Neuronal stem cell (in vitro differentiated cells): ENCODE data around the gene HS6ST3.

ENCODE experiments used
- DNase-seq: peaks from one replicate; pipeline ENCODE4 v3.0.0-alpha.2; 2013; ENCODE audit warnings: low spot score
- H2AFZ ChIP-seq: one replicate; pipeline ENCODE4 v1.6.1; 2013; ENCODE audit warnings: mild to moderate bottlenecking, low read length, inconsistent platforms
- H2AK5ac ChIP-seq: 2 replicates; pipeline ENCODE4 v1.6.1; 2013; ENCODE audit warnings: low read depth, mild to moderate bottlenecking, inconsistent platforms, low read length, moderate library complexity, mixed read lengths
- H2BK120ac ChIP-seq: 2 replicates; pipeline ENCODE4 v1.6.1; 2013; ENCODE audit warnings: low read depth, mild to moderate bottlenecking, inconsistent platforms, low read length, moderate library complexity, mixed read lengths
- H2BK12ac ChIP-seq: one replicate; pipeline ENCODE4 v1.6.1; 2013; ENCODE audit warnings: low read length, inconsistent platforms
- H2BK15ac ChIP-seq: 2 replicates; pipeline ENCODE4 v1.6.1; 2013; ENCODE audit warnings: mild to moderate bottlenecking, low read length, inconsistent platforms, mixed read lengths
- H2BK5ac ChIP-seq: one replicate; pipeline ENCODE4 v1.6.1; 2013; ENCODE audit warnings: inconsistent platforms, mild to moderate bottlenecking, low read length, moderate library complexity
- H3K14ac ChIP-seq: one replicate; pipeline ENCODE4 v1.6.1; 2013; ENCODE audit warnings: low read length, inconsistent platforms
- H3K18ac ChIP-seq: 2 replicates; pipeline ENCODE4 v1.6.1; 2013; ENCODE audit warnings: low read length, inconsistent platforms
- H3K23ac ChIP-seq: 2 replicates; pipeline ENCODE4 v1.6.1; 2013; ENCODE audit warnings: low read depth, mild to moderate bottlenecking, mixed read lengths, low read length, inconsistent platforms; ENCODE audit not compliant: poor library complexity
- H3K27ac ChIP-seq: replicated peaks from 3 replicates; pipeline ENCODE4 v1.5.1; 2013; ENCODE audit warnings: low read length, inconsistent platforms
- H3K27me3 ChIP-seq, 3 experiments: 2 replicates each; pipeline ENCODE4 v1.6.1; 2013; ENCODE audit warnings: low read length in 3 of 3, mild to moderate bottlenecking in 2 of 3, inconsistent platforms in 1 of 3, low read depth in 1 of 3, mixed read lengths in 1 of 3, moderate library complexity in 1 of 3; ENCODE audit not compliant: control insufficient read depth in 3 of 3, insufficient read depth in 3 of 3
- H3K36me3 ChIP-seq, 2 donors: replicated peaks in 1 of 2; 2 replicates each; pipeline ENCODE4 v1.6.1; 2013; ENCODE audit warnings: low read length in 2 of 2; ENCODE audit not compliant: control insufficient read depth in 2 of 2, insufficient read depth in 2 of 2
- H3K4ac ChIP-seq: 2 replicates; pipeline ENCODE4 v1.6.1; 2013; ENCODE audit warnings: inconsistent platforms, mild to moderate bottlenecking, low read length, moderate library complexity
- H3K4me1 ChIP-seq, 2 donors: 1 replicate in 1 of 2; 2 replicates in 1 of 2; pipeline ENCODE4 v1.6.1; 2013; ENCODE audit warnings: low read length in 2 of 2, low read depth in 1 of 2; ENCODE audit not compliant: control insufficient read depth in 2 of 2, insufficient read depth in 1 of 2
- H3K4me2 ChIP-seq: one replicate; pipeline ENCODE4 v1.6.1; 2013; ENCODE audit warnings: mild to moderate bottlenecking, low read length, inconsistent platforms; ENCODE audit not compliant: insufficient read depth, poor library complexity, severe bottlenecking
- H3K4me3 ChIP-seq, 2 donors: 2 replicates each; pipeline ENCODE4 v1.5.1; 2013; ENCODE audit warnings: low read length in 2 of 2, mild to moderate bottlenecking in 2 of 2, inconsistent platforms in 1 of 2, moderate library complexity in 1 of 2
- H3K79me1 ChIP-seq: one replicate; pipeline ENCODE4 v1.6.1; 2013; ENCODE audit warnings: low read depth, mild to moderate bottlenecking, inconsistent platforms, low read length, moderate library complexity
- H3K9ac ChIP-seq: one replicate; pipeline ENCODE4 v1.6.1; 2013; ENCODE audit warnings: mild to moderate bottlenecking, low read depth, low read length, inconsistent platforms; ENCODE audit not compliant: poor library complexity
- H3K9me3 ChIP-seq, 2 donors: replicated peaks in 1 of 2; 2 replicates each; pipeline versions ENCODE3 to v1.6.1; 2013; ENCODE audit warnings: low read length in 2 of 2, mild to moderate bottlenecking in 2 of 2, inconsistent platforms in 1 of 2, low read depth in 1 of 2, mixed read lengths in 1 of 2, moderate library complexity in 1 of 2; ENCODE audit not compliant: control insufficient read depth in 2 of 2, insufficient read depth in 1 of 2
- H4K8ac ChIP-seq: one replicate; pipeline ENCODE4 v1.6.1; 2013; ENCODE audit warnings: low read depth, mild to moderate bottlenecking, inconsistent platforms, low read length, moderate library complexity
- H4K91ac ChIP-seq: one replicate; pipeline ENCODE4 v1.6.1; 2013; ENCODE audit warnings: low read length, low read depth, mild to moderate bottlenecking, inconsistent platforms; ENCODE audit not compliant: poor library complexity
- WGBS, 2 donors: extraction: QIAGEN DNeasy Blood & Tissue Kit; methylation state at CpG; one replicate each; pipeline ENCODE4 v1.1.7; 2013; ENCODE audit warnings: missing lambda C conversion rate in 2 of 2, mixed read lengths in 1 of 2; ENCODE audit not compliant: insufficient read length in 2 of 2, insufficient replicate concordance in 1 of 2; ENCODE audit errors: extremely low coverage in 2 of 2; 5-methylcytosine and 5-hydroxymethylcytosine counted together

The HS6ST3 gene

DNA sequence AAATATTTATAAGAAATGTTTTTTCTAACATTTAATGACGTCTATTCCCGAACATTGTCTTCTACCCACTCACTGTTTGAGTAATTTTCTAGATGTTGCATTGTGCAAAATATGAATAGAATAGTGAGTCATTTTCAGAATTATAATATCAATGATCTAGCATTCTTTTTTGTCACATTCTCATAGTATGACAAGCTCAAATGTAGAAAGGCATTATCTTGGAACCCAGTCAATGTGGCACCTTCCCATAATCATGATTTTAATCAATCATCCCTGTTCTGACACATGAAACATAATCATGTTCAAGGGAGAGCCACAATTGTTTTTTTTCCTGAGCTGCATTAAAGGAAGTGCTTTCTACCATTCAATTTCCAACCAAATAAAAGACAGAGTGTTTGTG is 638.6 kb downstream of the HS6ST3 start:
- Histone ChIP-seq H3K23ac (no peak overlapping the region), H3K14ac (no peak overlapping the region), H3K79me1 (no peaks in the 10 kb centered on the region), H3K27me3 (no peaks in the 10 kb centered on the region), H3K36me3 (no peaks in the 10 kb centered on the region), H3K4me2 (no peak overlapping the region), H3K4me3 (no peak overlapping the region), H3K18ac (no peak overlapping the region), H3K4me1 (no peaks in the 10 kb centered on the region), H3K9ac (no peak overlapping the region), H2AK5ac (no peak overlapping the region), H4K8ac (no peak overlapping the region), H2BK120ac (no peak overlapping the region), H2BK5ac (no peak overlapping the region), H2AFZ (no peak overlapping the region), H4K91ac (no peak overlapping the region), H2BK15ac (no peak overlapping the region), H2BK12ac (no peak overlapping the region), H3K27ac (no peak overlapping the region), H3K4ac (no peak overlapping the region), H3K9me3 (no peaks in the 10 kb centered on the region)
- no CpG with 5 or more reads among the region's 2 CpGs for WGBS, 2 donors
- DNase-seq, result no peak

DNA sequence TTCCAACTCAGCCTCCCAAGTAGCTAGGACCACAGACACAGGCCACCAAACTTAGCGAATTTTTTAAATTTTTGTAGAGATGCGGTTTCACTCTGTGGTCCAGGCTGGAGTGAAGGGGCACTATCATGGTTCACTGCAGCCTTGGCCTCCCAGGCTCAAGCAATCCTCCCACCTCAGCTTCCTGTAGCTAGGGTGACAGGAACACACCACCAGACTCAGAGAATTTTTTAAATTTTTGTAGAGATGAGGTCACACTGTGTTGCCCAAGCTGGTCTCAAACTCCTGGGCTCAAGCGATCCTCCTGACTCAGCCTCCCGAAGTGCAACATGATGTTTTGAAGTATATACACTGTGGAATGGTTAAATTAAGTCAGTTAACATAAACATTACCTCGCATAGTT is 640.8 kb downstream of the HS6ST3 start:
- H3K18ac ChIP-seq, result no peak overlapping the region
- H3K23ac ChIP-seq, result no peak overlapping the region
- no peaks in the 10 kb centered on the region for H3K4me1 ChIP-seq
- H4K91ac ChIP-seq, result no peak overlapping the region
- no peak overlapping the region for H2AFZ ChIP-seq
- H3K36me3 ChIP-seq, result no peaks in the 10 kb centered on the region
- H2BK15ac ChIP-seq, result no peak overlapping the region
- H3K14ac ChIP-seq, result no peak overlapping the region
- no peak overlapping the region for H3K4me2 ChIP-seq
- no peaks in the 10 kb centered on the region for H3K9me3 ChIP-seq
- no peak overlapping the region for H2BK120ac ChIP-seq
- no peaks in the 10 kb centered on the region for H3K79me1 ChIP-seq
- no peak overlapping the region for H3K4ac ChIP-seq
- H2AK5ac ChIP-seq, result no peak overlapping the region
- no peak for DNase-seq
- WGBS, 2 donors, result no CpG with 5 or more reads among the region's 5 CpGs
- H3K27ac ChIP-seq, result no peak overlapping the region
- no peak overlapping the region for H4K8ac ChIP-seq
- no peaks in the 10 kb centered on the region for H3K27me3 ChIP-seq
- H3K9ac ChIP-seq, result no peak overlapping the region
- H2BK12ac ChIP-seq, result no peak overlapping the region
- no peak overlapping the region for H2BK5ac ChIP-seq
- H3K4me3 ChIP-seq, result no peak overlapping the region

DNA sequence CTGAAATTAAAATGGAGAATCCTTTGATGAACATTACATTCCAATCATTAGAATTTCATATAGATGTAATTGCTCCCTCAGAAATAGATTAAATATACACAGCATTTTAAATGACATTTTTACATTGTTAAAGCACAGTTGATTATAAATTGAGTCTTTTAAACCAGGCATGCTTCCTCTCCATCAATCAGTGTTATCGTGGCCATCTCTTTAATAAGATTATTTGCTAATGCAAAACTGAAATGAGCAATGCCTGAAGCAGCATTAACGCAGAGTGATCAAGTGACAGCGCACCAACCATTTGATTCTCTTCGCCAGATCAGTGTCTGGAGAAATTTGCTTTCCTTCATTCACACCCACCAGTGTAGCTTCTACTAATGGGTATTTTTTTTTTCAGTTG is 644.6 kb downstream of the HS6ST3 start:
- H3K79me1 ChIP-seq, result no peaks in the 10 kb centered on the region
- WGBS, 2 donors, result no CpG with 5 or more reads among the region's 4 CpGs
- no peak overlapping the region for H2BK12ac ChIP-seq
- no peak overlapping the region for H3K9ac ChIP-seq
- H3K18ac ChIP-seq, result no peak overlapping the region
- no peak overlapping the region for H3K23ac ChIP-seq
- no peak overlapping the region for H2BK15ac ChIP-seq
- H2BK5ac ChIP-seq, result no peak overlapping the region
- H3K27me3 ChIP-seq, result no peaks in the 10 kb centered on the region
- DNase-seq, result no peak
- H3K4me3 ChIP-seq, result no peak overlapping the region
- no peaks in the 10 kb centered on the region for H3K9me3 ChIP-seq
- no peak overlapping the region for H2AK5ac ChIP-seq
- no peak overlapping the region for H2BK120ac ChIP-seq
- H4K91ac ChIP-seq, result no peak overlapping the region
- no peak overlapping the region for H3K4me2 ChIP-seq
- H2AFZ ChIP-seq, result no peak overlapping the region
- no peaks in the 10 kb centered on the region for H3K4me1 ChIP-seq
- H3K27ac ChIP-seq, result no peak overlapping the region
- H3K4ac ChIP-seq, result no peak overlapping the region
- no peak overlapping the region for H4K8ac ChIP-seq
- no peak overlapping the region for H3K14ac ChIP-seq
- no peaks in the 10 kb centered on the region for H3K36me3 ChIP-seq

DNA sequence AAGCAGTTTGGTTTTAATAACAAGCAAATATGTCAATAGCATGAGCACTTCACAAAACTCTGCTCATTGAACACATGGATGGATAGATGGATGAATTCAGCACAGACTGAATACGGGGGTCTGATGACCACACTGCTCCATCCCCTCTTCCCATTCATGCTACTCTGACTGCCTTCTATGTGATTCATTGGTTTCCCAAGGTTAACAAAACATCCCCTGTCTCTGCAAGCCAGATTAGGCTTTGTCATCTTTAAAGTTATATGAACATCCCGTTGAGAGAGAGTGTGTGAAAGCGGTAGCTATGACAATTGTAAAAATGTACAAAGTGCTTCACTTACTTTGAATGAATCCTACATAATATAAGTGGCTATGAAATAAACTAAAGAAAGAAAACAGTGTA is 651.9 kb downstream of the HS6ST3 start:
- H3K27me3 ChIP-seq, result no peaks in the 10 kb centered on the region
- no peak overlapping the region for H4K8ac ChIP-seq
- no peak overlapping the region for H3K4me2 ChIP-seq
- no peak overlapping the region for H3K27ac ChIP-seq
- H3K18ac ChIP-seq, result no peak overlapping the region
- no peak overlapping the region for H2BK5ac ChIP-seq
- peaks cover 0 to 4% of the 10 kb centered on the region in 2 donors for H3K4me1 ChIP-seq
- no peak overlapping the region for H3K4ac ChIP-seq
- H2AK5ac ChIP-seq, result no peak overlapping the region
- no peak overlapping the region for H2BK12ac ChIP-seq
- H3K23ac ChIP-seq, result no peak overlapping the region
- H3K9ac ChIP-seq, result no peak overlapping the region
- H2AFZ ChIP-seq, result no peak overlapping the region
- H3K4me3 ChIP-seq, result no peak overlapping the region
- DNase-seq, result no peak
- H3K36me3 ChIP-seq, result no peaks in the 10 kb centered on the region
- H4K91ac ChIP-seq, result no peak overlapping the region
- no CpG with 5 or more reads among the region's 3 CpGs for WGBS, 2 donors
- no peaks in the 10 kb centered on the region for H3K9me3 ChIP-seq
- no peaks in the 10 kb centered on the region for H3K79me1 ChIP-seq
- no peak overlapping the region for H2BK15ac ChIP-seq
- H2BK120ac ChIP-seq, result no peak overlapping the region
- no peak overlapping the region for H3K14ac ChIP-seq
